ENCODE measurements around the gene BTBD7. TPM values are rescaled to one million over a fixed set of nuclear protein-coding genes. Genes with fewer than 3 reads are reported as not detected.

BTBD7 gene
- total RNA-seq, 2 donors from 2014 or later: 11.0 to 12.5 TPM

DNA sequence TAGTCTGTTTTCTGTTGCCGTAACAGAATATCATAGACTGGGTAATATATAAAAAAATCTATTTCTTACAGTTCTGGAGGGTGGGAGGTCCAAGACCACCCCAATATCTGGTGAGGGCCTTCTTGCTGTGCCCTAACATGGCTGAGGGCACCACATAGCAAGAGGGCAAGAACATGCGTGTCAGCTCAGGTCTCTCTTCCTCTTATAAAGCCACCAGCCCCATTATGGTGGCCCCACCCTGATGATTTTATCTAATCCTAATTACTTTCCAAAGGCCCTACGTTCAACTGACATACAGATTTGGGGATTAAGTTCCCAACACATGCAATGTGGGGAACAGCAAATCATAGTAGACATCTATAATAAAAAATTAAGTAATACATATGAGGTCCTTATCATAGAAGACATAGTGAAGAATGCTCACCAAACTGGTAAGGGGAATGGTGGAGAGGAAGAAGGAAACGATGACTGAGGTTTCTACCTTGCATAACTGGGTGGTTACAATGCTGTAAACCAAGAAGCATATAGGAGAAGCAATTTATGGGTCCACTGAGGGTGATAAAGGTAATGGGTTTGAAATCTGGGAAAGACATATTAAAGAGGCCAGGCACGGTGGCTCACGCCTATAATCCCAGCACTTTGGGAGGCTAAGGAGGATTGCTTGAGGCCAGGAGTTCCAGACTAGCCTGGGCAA, 27.0 kb downstream of the BTBD7 start:
- no peak overlapping the region for H3K27ac Mint-ChIP-seq
- H3K4me1 Mint-ChIP-seq (ENCODE audit: low read depth): peaks cover 24% of the 10 kb centered on the region
- no peaks in the 10 kb centered on the region for H3K36me3 Mint-ChIP-seq (ENCODE audit: insufficient read depth in 2 of 2)

DNA sequence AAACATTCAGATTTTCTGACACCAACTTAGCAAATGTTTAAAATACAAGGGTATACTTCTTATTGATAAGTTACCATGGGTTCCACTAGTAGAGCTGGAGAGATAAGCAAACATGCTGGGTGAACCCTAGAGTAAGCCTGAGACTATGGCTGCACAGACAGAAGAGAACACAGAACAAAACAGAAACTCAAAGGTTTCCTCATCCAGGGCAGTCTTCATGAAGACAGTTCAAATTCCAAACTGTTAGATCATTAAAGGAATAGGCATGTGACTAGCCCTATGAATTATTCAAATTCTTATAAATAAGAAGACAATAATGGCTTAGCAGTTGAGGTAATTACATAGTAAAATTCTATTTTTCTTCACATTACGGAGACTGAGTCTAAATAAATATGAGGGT, 28.1 kb downstream of the BTBD7 start:
- ATAC-seq (replicated peaks in 1 of 2): no peak
- Mint-ChIP-seq H3K36me3 (ENCODE audit: insufficient read depth in 2 of 2) (no peaks in the 10 kb centered on the region), H3K4me3 (no peak overlapping the region), H3K27me3 (ENCODE audit: low read depth) (no peaks in the 10 kb centered on the region), H3K4me1 (ENCODE audit: low read depth) (peaks cover 24% of the 10 kb centered on the region), H3K9me3 (no peaks in the 10 kb centered on the region), H3K27ac (no peak overlapping the region)
- no peak for DNase-seq

More for the DNA sequence above, 27.0 kb downstream of the BTBD7 start:
- Mint-ChIP-seq H3K4me3 (no peak overlapping the region), H3K9me3 (no peaks in the 10 kb centered on the region), H3K27me3 (ENCODE audit: low read depth) (no peaks in the 10 kb centered on the region)
- no peak for DNase-seq
- ATAC-seq (replicated peaks in 1 of 2): no peak

DNA sequence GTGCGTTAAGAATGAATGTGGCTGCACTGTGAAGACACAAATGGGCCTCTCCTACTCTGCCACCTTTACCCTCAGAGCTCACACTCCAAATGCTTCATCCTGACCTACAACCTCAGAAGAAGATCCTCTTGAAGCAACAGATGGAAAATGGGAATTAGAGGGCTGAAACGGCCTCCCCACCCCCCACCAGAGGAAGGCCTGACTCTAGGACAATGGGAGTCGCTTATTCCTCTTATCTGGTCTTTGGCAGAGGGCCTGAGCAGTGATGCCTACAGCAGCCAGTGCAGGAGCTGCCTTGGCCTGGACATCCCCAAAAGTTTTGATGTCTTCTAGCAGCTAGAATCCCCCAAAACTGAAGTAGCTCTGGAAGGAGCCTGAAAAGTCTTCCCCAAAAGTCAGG, 29.2 kb downstream of the BTBD7 start:
- Mint-ChIP-seq H3K4me1 (ENCODE audit: low read depth) (peaks cover 16% of the 10 kb centered on the region), H3K4me3 (no peak overlapping the region), H3K9me3 (no peaks in the 10 kb centered on the region), H3K36me3 (ENCODE audit: insufficient read depth in 2 of 2) (no peaks in the 10 kb centered on the region), H3K27me3 (ENCODE audit: low read depth) (no peaks in the 10 kb centered on the region), H3K27ac (no peak overlapping the region)
- ATAC-seq (replicated peaks in 1 of 2): no peak
- no peak for DNase-seq

DNA sequence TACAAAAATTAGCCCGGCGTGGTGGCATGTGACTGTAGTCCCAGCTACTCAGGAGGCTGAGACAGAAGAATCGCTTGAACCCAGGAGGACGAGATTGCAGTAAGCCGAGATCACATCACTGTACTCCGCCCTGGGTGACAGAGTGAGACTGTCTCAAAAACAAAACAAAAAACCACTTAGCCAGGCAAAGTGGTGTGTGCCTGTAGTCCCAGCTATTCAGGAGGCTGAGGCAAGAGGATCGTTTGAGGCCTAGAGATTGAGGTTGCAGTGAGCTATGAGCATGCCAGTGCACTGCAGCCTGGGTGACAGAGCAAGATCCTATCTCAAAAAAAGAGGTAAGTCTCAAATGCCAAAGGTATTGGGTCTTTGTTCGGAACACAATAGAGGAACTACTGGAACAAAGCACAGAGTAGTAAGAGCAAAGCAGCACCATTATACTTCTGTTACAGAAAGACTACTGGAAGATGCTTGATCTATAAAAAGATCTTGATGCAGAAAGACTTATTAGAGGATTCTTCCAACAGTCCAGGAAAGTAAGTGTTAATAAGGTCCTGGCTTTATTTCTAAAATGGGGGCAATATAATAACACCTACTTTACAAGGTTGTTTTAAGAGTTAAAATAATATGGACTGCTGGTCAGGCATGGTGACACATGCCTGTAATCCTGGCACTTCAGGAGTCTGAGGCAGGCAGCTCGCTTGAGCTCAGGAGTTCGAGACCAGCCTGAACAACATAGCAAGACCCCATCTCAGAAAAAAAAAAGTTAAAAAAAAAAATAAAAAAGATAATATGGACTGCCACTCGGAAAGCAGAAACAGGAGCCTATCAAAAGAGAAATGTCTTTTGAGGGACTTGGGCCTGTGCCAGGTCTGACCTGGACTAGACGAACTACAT, 29.9 kb downstream of the BTBD7 start:
- H3K4me1 Mint-ChIP-seq (ENCODE audit: low read depth): peaks cover 12% of the 10 kb centered on the region
- H3K27me3 Mint-ChIP-seq (ENCODE audit: low read depth): no peaks in the 10 kb centered on the region
- H3K4me3 Mint-ChIP-seq: no peak overlapping the region
- no peaks in the 10 kb centered on the region for H3K9me3 Mint-ChIP-seq
- ATAC-seq (replicated peaks in 1 of 2) (no peak), DNase-seq (no peak)
- H3K27ac Mint-ChIP-seq: no peak overlapping the region
- H3K36me3 Mint-ChIP-seq (ENCODE audit: insufficient read depth in 2 of 2): no peaks in the 10 kb centered on the region

DNA sequence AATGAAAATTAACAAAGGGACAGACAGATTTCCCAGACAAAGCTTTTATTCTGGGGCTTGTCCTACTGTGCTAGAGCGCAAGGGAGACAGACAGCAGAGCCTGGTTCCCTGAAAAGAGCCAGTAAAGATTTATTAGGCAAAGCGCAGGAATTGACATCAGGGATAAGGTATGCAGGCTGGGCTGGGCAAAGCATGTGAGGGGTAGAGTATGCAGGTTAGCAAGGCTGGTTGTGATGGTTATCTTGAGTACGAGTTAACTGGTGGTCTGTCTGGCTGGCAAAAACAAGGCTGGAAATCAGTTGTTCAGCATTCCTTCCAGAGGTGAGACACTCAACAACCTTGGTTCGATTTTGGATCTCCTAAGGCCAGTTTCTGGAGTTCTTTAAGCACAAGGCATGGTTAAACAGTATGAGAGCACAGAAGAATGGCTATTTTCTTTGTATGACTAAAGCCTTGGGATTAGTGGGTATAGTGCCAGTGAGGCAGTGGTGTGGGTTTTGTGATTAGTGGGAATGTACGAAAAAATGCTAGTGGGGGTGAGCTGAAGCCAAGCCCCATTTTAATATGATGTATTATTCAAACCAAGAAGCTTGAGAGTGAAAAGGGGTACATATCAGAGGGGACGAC, 30.9 kb downstream of the BTBD7 start:
- H3K9me3 Mint-ChIP-seq: no peaks in the 10 kb centered on the region
- ATAC-seq (replicated peaks in 1 of 2) (no peak), DNase-seq (no peak)
- no peaks in the 10 kb centered on the region for H3K27me3 Mint-ChIP-seq (ENCODE audit: low read depth)
- peaks cover 3% of the 10 kb centered on the region for H3K4me1 Mint-ChIP-seq (ENCODE audit: low read depth)
- H3K27ac Mint-ChIP-seq: no peak overlapping the region
- H3K36me3 Mint-ChIP-seq (ENCODE audit: insufficient read depth in 2 of 2): no peaks in the 10 kb centered on the region
- no peak overlapping the region for H3K4me3 Mint-ChIP-seq

DNA sequence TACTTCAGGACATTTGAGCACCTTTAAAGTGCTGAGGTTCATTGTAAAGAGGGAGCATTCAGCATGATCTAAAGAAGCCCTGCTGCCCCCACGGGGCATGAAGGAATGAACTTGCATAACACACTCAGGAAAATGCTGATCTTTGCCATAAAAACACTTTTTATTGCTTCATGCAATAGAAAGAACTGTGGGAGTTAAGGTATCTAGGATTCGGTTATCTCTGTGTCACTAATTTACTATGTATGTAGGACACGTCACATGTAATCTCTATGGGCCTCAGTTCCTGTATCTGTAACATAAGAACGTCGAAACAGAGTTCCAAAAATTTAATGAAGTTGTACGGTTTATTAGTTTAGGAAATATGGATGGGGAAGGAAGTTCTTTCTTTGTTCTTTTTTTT, 33.0 kb downstream of the BTBD7 start:
- H3K9me3 Mint-ChIP-seq: no peaks in the 10 kb centered on the region
- no peak overlapping the region for H3K27ac Mint-ChIP-seq
- ATAC-seq (replicated peaks in 1 of 2) (no peak), DNase-seq (no peak)
- no peak overlapping the region for H3K4me3 Mint-ChIP-seq
- no peaks in the 10 kb centered on the region for H3K4me1 Mint-ChIP-seq (ENCODE audit: low read depth)
- H3K36me3 Mint-ChIP-seq (ENCODE audit: insufficient read depth in 2 of 2): no peaks in the 10 kb centered on the region
- no peaks in the 10 kb centered on the region for H3K27me3 Mint-ChIP-seq (ENCODE audit: low read depth)

DNA sequence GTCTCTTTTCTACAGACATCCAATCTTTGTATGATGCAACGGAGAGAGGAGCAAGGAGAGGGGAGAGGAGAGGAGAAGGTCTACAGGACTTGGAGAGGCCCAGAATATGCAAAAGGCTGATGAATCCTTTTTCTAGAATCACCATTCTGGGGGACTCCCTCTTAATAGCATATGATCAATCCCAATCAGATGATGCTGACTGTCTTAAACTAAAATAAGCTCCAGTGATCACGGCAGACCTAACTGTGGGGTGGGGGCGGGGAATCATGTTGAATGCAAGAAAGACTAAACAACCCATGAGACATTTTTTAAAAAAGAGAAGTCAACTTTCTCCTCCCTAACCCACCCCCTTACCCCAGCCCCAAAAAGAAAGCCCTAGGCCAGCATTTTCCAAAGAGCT, 33.4 kb downstream of the BTBD7 start:
- Mint-ChIP-seq H3K4me3 (no peak overlapping the region), H3K4me1 (ENCODE audit: low read depth) (no peaks in the 10 kb centered on the region), H3K27ac (no peak overlapping the region), H3K9me3 (no peaks in the 10 kb centered on the region), H3K36me3 (ENCODE audit: insufficient read depth in 2 of 2) (no peaks in the 10 kb centered on the region), H3K27me3 (ENCODE audit: low read depth) (no peaks in the 10 kb centered on the region)
- ATAC-seq (replicated peaks in 1 of 2): no peak
- DNase-seq: no peak

DNA sequence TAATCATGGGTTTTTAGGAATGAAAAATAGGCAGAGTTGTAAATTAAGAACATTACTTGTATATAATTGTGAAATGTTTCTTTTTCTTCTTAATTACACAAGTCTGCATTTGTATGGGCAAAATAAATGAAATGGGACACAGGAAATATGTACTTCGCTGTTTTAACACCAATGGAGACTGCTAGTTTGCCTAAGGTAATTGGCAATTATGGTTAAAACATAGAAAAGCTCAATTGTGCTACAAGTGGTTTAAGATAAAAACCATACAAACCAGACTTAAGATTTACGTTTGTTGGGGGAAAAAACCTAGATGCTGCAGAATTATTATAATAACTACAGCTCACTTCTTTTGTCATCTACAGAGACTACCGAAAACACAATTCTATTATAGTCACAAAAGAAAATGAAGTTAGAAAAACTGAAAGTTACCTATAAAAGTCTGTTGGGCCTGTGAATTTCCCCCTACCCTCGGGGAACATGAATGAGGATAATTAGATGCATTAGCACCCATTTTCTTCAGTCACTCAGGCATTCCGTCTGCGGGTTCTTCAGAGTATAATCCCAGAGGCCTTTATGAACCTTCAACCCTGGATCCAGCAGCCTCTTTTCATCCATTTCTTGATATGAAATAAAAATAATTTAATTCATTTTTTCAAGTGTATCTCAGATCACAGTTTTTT, 37.2 kb downstream of the BTBD7 start:
- DNase-seq: no peak
- Mint-ChIP-seq H3K9me3 (no peaks in the 10 kb centered on the region), H3K27me3 (ENCODE audit: low read depth) (no peaks in the 10 kb centered on the region), H3K27ac (no peak overlapping the region), H3K4me1 (ENCODE audit: low read depth) (no peaks in the 10 kb centered on the region), H3K4me3 (no peak overlapping the region), H3K36me3 (ENCODE audit: insufficient read depth in 2 of 2) (no peaks in the 10 kb centered on the region)
- no peak for ATAC-seq (replicated peaks in 1 of 2)

DNA sequence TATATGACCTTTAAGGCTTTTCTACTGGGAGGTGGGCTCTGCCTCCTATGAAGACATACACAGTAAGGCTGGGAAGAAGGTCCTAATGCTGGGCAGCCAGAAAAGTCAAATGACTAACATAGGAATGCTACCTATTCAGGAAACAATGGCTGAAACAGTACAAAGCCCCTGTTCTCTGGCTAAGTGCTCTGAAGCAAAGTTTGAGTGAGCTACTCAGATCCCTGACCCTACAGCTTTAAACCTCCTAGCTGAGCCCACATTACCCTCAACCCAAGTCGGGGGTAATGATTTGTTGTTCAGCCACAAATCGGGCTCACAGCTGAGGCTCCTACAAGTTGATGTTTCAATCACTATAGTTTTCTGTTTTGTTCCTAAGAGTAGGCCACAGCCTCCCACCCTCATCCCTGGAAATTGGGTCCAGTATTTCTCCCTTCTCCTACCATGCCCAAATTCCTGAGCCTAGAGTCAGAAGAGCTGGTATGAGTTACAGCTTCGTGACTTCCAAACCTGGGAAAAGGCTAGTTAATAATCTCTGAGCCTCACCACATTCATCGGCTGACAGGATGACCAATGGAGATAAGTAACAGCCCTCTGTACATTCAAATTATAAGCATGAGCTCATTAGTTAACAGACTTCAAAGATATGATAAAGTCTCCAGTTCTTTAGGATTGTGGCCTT, 46.5 kb downstream of the BTBD7 start:
- ATAC-seq (replicated peaks in 1 of 2) (no peak), DNase-seq (no peak)
- Mint-ChIP-seq H3K27me3 (ENCODE audit: low read depth) (no peaks in the 10 kb centered on the region), H3K4me1 (ENCODE audit: low read depth) (peaks cover 11% of the 10 kb centered on the region), H3K36me3 (ENCODE audit: insufficient read depth in 2 of 2) (peaks cover 1 to 2% of the 10 kb centered on the region in 2 donors), H3K4me3 (no peak overlapping the region), H3K9me3 (no peaks in the 10 kb centered on the region), H3K27ac (no peak overlapping the region)

DNA sequence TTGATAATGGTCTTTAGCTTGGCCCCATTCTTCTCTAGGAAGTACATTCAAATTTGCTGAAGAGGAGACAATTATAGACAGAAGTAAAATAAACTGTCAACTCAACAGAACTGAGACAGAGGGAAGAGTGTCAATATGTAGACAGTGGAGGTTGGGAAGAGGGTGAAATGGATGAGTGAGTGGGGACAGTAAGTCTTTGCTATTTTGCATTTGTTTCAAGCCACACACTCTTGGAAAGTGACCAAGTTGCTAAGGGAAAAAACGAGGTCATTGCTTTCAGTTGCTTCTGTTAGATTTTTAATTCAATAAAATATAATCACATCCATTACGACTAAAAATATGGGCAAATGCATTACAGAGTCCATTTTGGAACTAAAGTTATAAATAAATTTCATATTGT, 47.8 kb downstream of the BTBD7 start:
- Mint-ChIP-seq H3K4me1 (ENCODE audit: low read depth) (peaks cover 11% of the 10 kb centered on the region), H3K4me3 (no peak overlapping the region), H3K9me3 (no peaks in the 10 kb centered on the region), H3K27ac (no peak overlapping the region), H3K36me3 (ENCODE audit: insufficient read depth in 2 of 2) (peaks cover 1 to 2% of the 10 kb centered on the region in 2 donors), H3K27me3 (ENCODE audit: low read depth) (no peaks in the 10 kb centered on the region)
- DNase-seq (no peak), ATAC-seq (replicated peaks in 1 of 2) (no peak)

DNA sequence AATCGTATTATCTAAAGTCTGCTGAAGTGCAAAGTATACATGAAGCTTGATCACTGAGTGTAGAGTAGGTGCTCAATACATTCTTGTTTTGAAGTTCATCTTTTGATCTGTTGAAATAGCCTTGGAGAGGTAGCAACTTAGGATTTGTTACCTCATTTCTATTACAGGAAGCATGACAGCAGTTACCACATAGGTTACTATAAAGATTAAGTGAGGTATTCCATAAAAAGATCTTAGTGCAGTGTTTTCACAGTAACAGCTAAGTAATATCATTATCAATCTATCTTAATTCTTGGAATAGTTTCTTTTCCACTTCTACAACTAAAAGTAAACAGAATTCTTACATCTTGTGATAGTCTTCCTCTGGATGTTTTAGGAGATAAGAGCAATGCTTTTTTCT, 50.9 kb downstream of the BTBD7 start:
- Mint-ChIP-seq H3K4me1 (ENCODE audit: low read depth) (peaks cover 5% of the 10 kb centered on the region), H3K27ac (no peak overlapping the region), H3K4me3 (no peak overlapping the region), H3K9me3 (no peaks in the 10 kb centered on the region), H3K36me3 (ENCODE audit: insufficient read depth in 2 of 2) (no peaks in the 10 kb centered on the region), H3K27me3 (ENCODE audit: low read depth) (no peaks in the 10 kb centered on the region)
- DNase-seq (no peak), ATAC-seq (replicated peaks in 1 of 2) (no peak)

DNA sequence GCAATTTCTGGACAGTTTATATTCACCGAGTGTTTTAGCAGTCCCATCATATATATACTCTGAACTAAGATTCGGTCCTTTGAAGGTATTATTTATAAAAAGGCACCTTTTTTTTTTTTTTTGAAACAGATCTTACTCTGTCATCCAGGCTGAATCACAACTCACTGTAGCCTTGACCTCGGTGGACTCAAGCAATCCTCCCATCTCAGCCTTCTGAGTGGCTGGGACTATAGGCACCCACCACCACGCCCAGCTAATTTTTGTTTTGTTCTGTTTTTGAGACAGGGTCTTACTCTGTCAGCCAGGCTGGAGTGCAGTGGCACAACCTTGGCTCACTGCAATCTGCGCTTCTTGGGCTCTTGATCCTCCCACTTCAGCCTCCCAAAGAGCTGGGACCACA, 52.1 kb downstream of the BTBD7 start:
- H3K9me3 Mint-ChIP-seq: no peaks in the 10 kb centered on the region
- H3K27me3 Mint-ChIP-seq (ENCODE audit: low read depth): no peaks in the 10 kb centered on the region
- peaks cover 5% of the 10 kb centered on the region for H3K4me1 Mint-ChIP-seq (ENCODE audit: low read depth)
- no peak overlapping the region for H3K27ac Mint-ChIP-seq
- no peaks in the 10 kb centered on the region for H3K36me3 Mint-ChIP-seq (ENCODE audit: insufficient read depth in 2 of 2)
- DNase-seq (no peak), ATAC-seq (replicated peaks in 1 of 2) (no peak)
- H3K4me3 Mint-ChIP-seq: no peak overlapping the region
